Myometrial cell (primary cell): ENCODE results near the gene HDAC9. TPM values are rescaled to one million over a fixed set of nuclear protein-coding genes. Genes with fewer than 3 reads are reported as not detected.

ENCODE experiments used
- total RNA-seq: library from RNA; depleted of rRNA; stranded (reverse); fragments of >200 nt; gene quantifications from 2 replicates; pipeline ENCODE4 v1.2.3, GENCODE V29; 2015

HDAC9 gene
- 2.0 and 4.6 TPM in 2 replicates for total RNA-seq

GRCh38 chr7:18495412-18496340 lies at the start of gene HDAC9:
Gene HDAC9, plus strand, starts transcription at chr7:18495749. Its CDS starts 554 bp downstream, at chr7:18496303.

